Measurements from ENCODE around the gene RBFOX2. TPM values are rescaled to one million over a fixed set of nuclear protein-coding genes. Genes with fewer than 3 reads are reported as not detected.

RBFOX2 gene
- total RNA-seq, 1 experiment from 2014 or later, result 24.2 TPM

- no peak overlapping the region for H2AFZ ChIP-seq (ENCODE audit: low read length)
- H3K79me2 ChIP-seq (ENCODE audit: low read length), result no peaks in the 10 kb centered on the region
- DNase-seq, result peak; percentile 49
- no peaks in the 10 kb centered on the region for H3K9me2 ChIP-seq (replicated peaks; ENCODE audit: insufficient read depth, low read length)
- no peak overlapping the region; the same call in 1 of the 2 replicates for H3K9ac ChIP-seq (ENCODE audit: low read length)
- peaks cover 17% of the 10 kb centered on the region for H3K4me1 ChIP-seq (ENCODE audit: low read length)
- no peaks in the 10 kb centered on the region for H3K9me3 ChIP-seq (ENCODE audit: low read length)
- H3K27me3 ChIP-seq (ENCODE audit: low read length), result no peaks in the 10 kb centered on the region
- H3K36me3 ChIP-seq (ENCODE audit: insufficient read depth, low read length), result no peaks in the 10 kb centered on the region
- no peaks in the 10 kb centered on the region for H4K20me1 ChIP-seq (ENCODE audit: insufficient read depth, low read depth, low read length)
- peak overlapping the region; percentile 66 for H3K4me2 ChIP-seq (ENCODE audit: low read depth, low read length, poor library complexity, severe bottlenecking)
- H3K27ac ChIP-seq (ENCODE audit: low read length), result peak overlapping the region; percentile 49; the same call in 1 of the 2 replicates
- H3K4me3 ChIP-seq (ENCODE audit: low read length), result peak overlapping the region; percentile 29
These were observed 299.9 kb downstream of the RBFOX2 start for GRCh38 chr22:35728639-35729308.

GRCh38 chr22:35727436-35727835, 301.2 kb downstream of the RBFOX2 start:
- Histone ChIP-seq H3K4me3 (ENCODE audit: low read length) (no peak overlapping the region), H3K4me1 (ENCODE audit: low read length) (peaks cover 17% of the 10 kb centered on the region), H4K20me1 (ENCODE audit: insufficient read depth, low read depth, low read length) (no peaks in the 10 kb centered on the region), H3K9me2 (replicated peaks; ENCODE audit: insufficient read depth, low read length) (no peaks in the 10 kb centered on the region), H3K27ac (ENCODE audit: low read length) (no peak overlapping the region), H3K27me3 (ENCODE audit: low read length) (no peaks in the 10 kb centered on the region), H3K9me3 (ENCODE audit: low read length) (no peaks in the 10 kb centered on the region), H3K36me3 (ENCODE audit: insufficient read depth, low read length) (no peaks in the 10 kb centered on the region), H3K9ac (ENCODE audit: low read length) (no peak overlapping the region), H3K79me2 (ENCODE audit: low read length) (no peaks in the 10 kb centered on the region), H2AFZ (ENCODE audit: low read length) (no peak overlapping the region), H3K4me2 (ENCODE audit: low read depth, low read length, poor library complexity, severe bottlenecking) (no peak overlapping the region)
- DNase-seq, result no peak

GRCh38 chr22:35726933-35727332, 301.7 kb downstream of the RBFOX2 start:
- Histone ChIP-seq H2AFZ (ENCODE audit: low read length) (no peak overlapping the region), H3K27ac (ENCODE audit: low read length) (no peak overlapping the region), H3K9me3 (ENCODE audit: low read length) (no peaks in the 10 kb centered on the region), H3K36me3 (ENCODE audit: insufficient read depth, low read length) (no peaks in the 10 kb centered on the region), H3K4me3 (ENCODE audit: low read length) (no peak overlapping the region), H3K9ac (ENCODE audit: low read length) (no peak overlapping the region), H4K20me1 (ENCODE audit: insufficient read depth, low read depth, low read length) (no peaks in the 10 kb centered on the region), H3K27me3 (ENCODE audit: low read length) (no peaks in the 10 kb centered on the region), H3K9me2 (replicated peaks; ENCODE audit: insufficient read depth, low read length) (no peaks in the 10 kb centered on the region), H3K4me2 (ENCODE audit: low read depth, low read length, poor library complexity, severe bottlenecking) (no peak overlapping the region), H3K79me2 (ENCODE audit: low read length) (no peaks in the 10 kb centered on the region), H3K4me1 (ENCODE audit: low read length) (peaks cover 17% of the 10 kb centered on the region)
- no peak for DNase-seq

- Histone ChIP-seq H3K9me3 (ENCODE audit: low read length) (no peaks in the 10 kb centered on the region), H4K20me1 (ENCODE audit: insufficient read depth, low read depth, low read length) (no peaks in the 10 kb centered on the region), H3K79me2 (ENCODE audit: low read length) (no peaks in the 10 kb centered on the region), H3K4me1 (ENCODE audit: low read length) (peaks cover 17% of the 10 kb centered on the region), H3K9ac (ENCODE audit: low read length) (no peak overlapping the region), H3K36me3 (ENCODE audit: insufficient read depth, low read length) (no peaks in the 10 kb centered on the region), H2AFZ (ENCODE audit: low read length) (no peak overlapping the region), H3K4me2 (ENCODE audit: low read depth, low read length, poor library complexity, severe bottlenecking) (no peak overlapping the region), H3K9me2 (replicated peaks; ENCODE audit: insufficient read depth, low read length) (no peaks in the 10 kb centered on the region), H3K27ac (ENCODE audit: low read length) (no peak overlapping the region), H3K27me3 (ENCODE audit: low read length) (no peaks in the 10 kb centered on the region), H3K4me3 (ENCODE audit: low read length) (no peak overlapping the region)
- no peak for DNase-seq
These were observed 302.2 kb downstream of the RBFOX2 start for GRCh38 chr22:35726398-35726797.

GRCh38 chr22:35725521-35725920, 303.1 kb downstream of the RBFOX2 start:
- Histone ChIP-seq H3K9ac (ENCODE audit: low read length) (no peak overlapping the region), H3K27ac (ENCODE audit: low read length) (no peak overlapping the region), H3K4me1 (ENCODE audit: low read length) (peaks cover 17% of the 10 kb centered on the region), H3K27me3 (ENCODE audit: low read length) (no peaks in the 10 kb centered on the region), H3K4me3 (ENCODE audit: low read length) (no peak overlapping the region), H4K20me1 (ENCODE audit: insufficient read depth, low read depth, low read length) (no peaks in the 10 kb centered on the region), H3K9me2 (replicated peaks; ENCODE audit: insufficient read depth, low read length) (no peaks in the 10 kb centered on the region), H3K79me2 (ENCODE audit: low read length) (no peaks in the 10 kb centered on the region), H3K9me3 (ENCODE audit: low read length) (no peaks in the 10 kb centered on the region), H2AFZ (ENCODE audit: low read length) (no peak overlapping the region), H3K4me2 (ENCODE audit: low read depth, low read length, poor library complexity, severe bottlenecking) (no peak overlapping the region), H3K36me3 (ENCODE audit: insufficient read depth, low read length) (no peaks in the 10 kb centered on the region)
- no peak for DNase-seq

GRCh38 chr22:35721960-35722359, 306.7 kb downstream of the RBFOX2 start:
- Histone ChIP-seq H3K4me2 (ENCODE audit: low read depth, low read length, poor library complexity, severe bottlenecking) (no peak overlapping the region), H3K9me3 (ENCODE audit: low read length) (no peaks in the 10 kb centered on the region), H3K9me2 (replicated peaks; ENCODE audit: insufficient read depth, low read length) (no peaks in the 10 kb centered on the region), H3K4me1 (ENCODE audit: low read length) (no peaks in the 10 kb centered on the region), H3K27me3 (ENCODE audit: low read length) (no peaks in the 10 kb centered on the region), H3K79me2 (ENCODE audit: low read length) (no peaks in the 10 kb centered on the region), H2AFZ (ENCODE audit: low read length) (no peak overlapping the region), H3K27ac (ENCODE audit: low read length) (no peak overlapping the region), H3K36me3 (ENCODE audit: insufficient read depth, low read length) (no peaks in the 10 kb centered on the region), H3K4me3 (ENCODE audit: low read length) (no peak overlapping the region), H4K20me1 (ENCODE audit: insufficient read depth, low read depth, low read length) (no peaks in the 10 kb centered on the region), H3K9ac (ENCODE audit: low read length) (no peak overlapping the region)
- no peak for DNase-seq

GRCh38 chr22:35719212-35719875, 309.3 kb downstream of the RBFOX2 start:
- Histone ChIP-seq H3K79me2 (ENCODE audit: low read length) (no peaks in the 10 kb centered on the region), H3K4me3 (ENCODE audit: low read length) (no peak overlapping the region), H3K4me1 (ENCODE audit: low read length) (no peaks in the 10 kb centered on the region), H3K27ac (ENCODE audit: low read length) (no peak overlapping the region), H3K9me2 (replicated peaks; ENCODE audit: insufficient read depth, low read length) (no peaks in the 10 kb centered on the region), H4K20me1 (ENCODE audit: insufficient read depth, low read depth, low read length) (no peaks in the 10 kb centered on the region), H3K9ac (ENCODE audit: low read length) (no peak overlapping the region), H3K4me2 (ENCODE audit: low read depth, low read length, poor library complexity, severe bottlenecking) (no peak overlapping the region), H2AFZ (ENCODE audit: low read length) (no peak overlapping the region), H3K9me3 (ENCODE audit: low read length) (no peaks in the 10 kb centered on the region), H3K27me3 (ENCODE audit: low read length) (no peaks in the 10 kb centered on the region), H3K36me3 (ENCODE audit: insufficient read depth, low read length) (no peaks in the 10 kb centered on the region)
- DNase-seq, result no peak

GRCh38 chr22:35717572-35717971, 311.1 kb downstream of the RBFOX2 start, which contains the start of gene APOL5:
Gene APOL5, plus strand, starts transcription at chr22:35717872. Its CDS starts 0 bp downstream, at chr22:35717872.
- H3K4me3 ChIP-seq (ENCODE audit: low read length), result no peak within 1 kb of the TSS

More at GRCh38 chr22:35717572-35717971, 311.1 kb downstream of the RBFOX2 start, which contains the start of gene APOL5:
- H3K27ac ChIP-seq (ENCODE audit: low read length), result no peak within 1 kb of the TSS
- DNase-seq, result no peak
- no peaks in the 10 kb centered on the region for H3K79me2 ChIP-seq (ENCODE audit: low read length)
- no peak within 1 kb of the TSS for H2AFZ ChIP-seq (ENCODE audit: low read length)
- no peaks in the 10 kb centered on the region for H3K4me1 ChIP-seq (ENCODE audit: low read length)
- no peaks in the 10 kb centered on the region for H3K36me3 ChIP-seq (ENCODE audit: insufficient read depth, low read length)
- H3K9me3 ChIP-seq (ENCODE audit: low read length), result no peaks in the 10 kb centered on the region
- no peak within 1 kb of the TSS for H3K4me2 ChIP-seq (ENCODE audit: low read depth, low read length, poor library complexity, severe bottlenecking)
- no peaks in the 10 kb centered on the region for H4K20me1 ChIP-seq (ENCODE audit: insufficient read depth, low read depth, low read length)
- no peak within 1 kb of the TSS for H3K9ac ChIP-seq (ENCODE audit: low read length)
- no peaks in the 10 kb centered on the region for H3K27me3 ChIP-seq (ENCODE audit: low read length)
- no peaks in the 10 kb centered on the region for H3K9me2 ChIP-seq (replicated peaks; ENCODE audit: insufficient read depth, low read length)

All from Karpas-422 (cell line).